GM23248 (cell line): ENCODE results near the gene LDB2. TPM values are rescaled to one million over a fixed set of nuclear protein-coding genes. Genes with fewer than 3 reads are reported as not detected.

Experiments
- DNase-seq: peaks from one replicate; pipeline ENCODE4 v3.0.0-alpha.2; 2015
- H2AFZ ChIP-seq: fragments of 200-600 bp; sonication (generic); 2 replicates; pipeline ENCODE4 v1.6.1; 2016; ENCODE audit warnings: antibody characterized with exemption
- H3F3A ChIP-seq: fragments of 200-600 bp; sonication (generic); 2 replicates; pipeline ENCODE4 v1.6.1; 2016; ENCODE audit warnings: mild to moderate bottlenecking, antibody characterized with exemption, mixed run types; ENCODE audit not compliant: insufficient read depth
- H3K27ac ChIP-seq: fragments of 200-600 bp; sonication (generic); 2 replicates; pipeline ENCODE4 v1.5.1; 2016; ENCODE audit warnings: mild to moderate bottlenecking
- H3K27me3 ChIP-seq: fragments of 200-600 bp; sonication (generic); replicated peaks from 2 replicates; pipeline ENCODE4 v1.6.1; 2016; ENCODE audit warnings: mild to moderate bottlenecking; ENCODE audit not compliant: insufficient read depth
- H3K36me3 ChIP-seq: fragments of 200-600 bp; sonication (generic); 2 replicates; pipeline ENCODE4 v1.6.1; 2016; ENCODE audit warnings: low read depth, mild to moderate bottlenecking
- H3K4me1 ChIP-seq: fragments of 200-600 bp; sonication (generic); 2 replicates; pipeline ENCODE4 v1.6.1; 2016; ENCODE audit warnings: mild to moderate bottlenecking; ENCODE audit not compliant: insufficient read depth
- H3K4me2 ChIP-seq: fragments of 200-600 bp; sonication (generic); one replicate; pipeline ENCODE4 v1.6.1; 2016; ENCODE audit warnings: mild to moderate bottlenecking; ENCODE audit not compliant: unreplicated experiment
- H3K4me3 ChIP-seq: fragments of 200-600 bp; sonication (generic); 2 replicates; pipeline ENCODE4 v1.5.1; 2016; ENCODE audit warnings: mild to moderate bottlenecking
- H3K79me2 ChIP-seq: fragments of 200-600 bp; sonication (generic); 2 replicates; pipeline ENCODE4 v1.6.1; 2016; ENCODE audit warnings: mild to moderate bottlenecking; ENCODE audit not compliant: insufficient read depth
- H3K9ac ChIP-seq: fragments of 200-600 bp; sonication (generic); 2 replicates; pipeline ENCODE4 v1.6.1; 2016; ENCODE audit warnings: mild to moderate bottlenecking
- H3K9me2 ChIP-seq: fragments of 200-600 bp; sonication (generic); 2 replicates; pipeline ENCODE4 v1.6.1; 2016; ENCODE audit warnings: mixed run types, mild to moderate bottlenecking, moderate library complexity; ENCODE audit not compliant: insufficient read depth
- H3K9me3 ChIP-seq: fragments of 200-600 bp; sonication (generic); one replicate; pipeline ENCODE4 v1.6.1; 2017; ENCODE audit warnings: low read depth
- H4K20me1 ChIP-seq: fragments of 200-600 bp; sonication (generic); 2 replicates; pipeline ENCODE4 v1.6.0; 2016; ENCODE audit not compliant: insufficient read depth
- EZH2 ChIP-seq: fragments of 200-600 bp; sonication (generic); IDR thresholded peaks from 2 replicates; pipeline ENCODE4 v1.6.1; 2018; ENCODE audit warnings: antibody characterized with exemption, mild to moderate bottlenecking; ENCODE audit not compliant: insufficient read depth, poor library complexity, severe bottlenecking
- EZH2phosphoT487 ChIP-seq: fragments of 200-600 bp; sonication (generic); IDR thresholded peaks from 2 replicates; pipeline ENCODE4 v1.6.1; 2018; ENCODE audit warnings: antibody characterized with exemption, moderate library complexity, mild to moderate bottlenecking, low read depth; ENCODE audit not compliant: insufficient read depth
- WGBS, 2 experiments: methylation state at CpG; one replicate each; pipeline ENCODE4 v1.1.6; 2015 to 2017; ENCODE audit warnings: low lambda C conversion rate in 2 of 2, low coverage in 1 of 2; ENCODE audit errors: missing lambda C conversion rate in 2 of 2; 5-methylcytosine and 5-hydroxymethylcytosine counted together
- in situ Hi-C: fragments of 300-500 bp; cut with MboI; formaldehyde crosslinking; loops from 2 replicates; pipeline ENCODE4 v1.15.0; 2020
- polyA plus RNA-seq: library from polyadenylated mRNA; unstranded; fragments of >200 nt; fragmentation: Nextera tagmentation; extraction: Ambion mirVana; gene quantifications from 2 replicates; pipeline ENCODE4 v1.2.1, GENCODE V29; 2016
- total RNA-seq: library from RNA; depleted of rRNA; stranded (reverse); fragments of >200 nt; shearing (Covaris generic); gene quantifications from 2 replicates; pipeline ENCODE4 v1.2.3, GENCODE V29; 2014

LDB2 gene
- total and polyA plus RNA-seq, 2 experiments from 2014 or later, result 52.8 to 76.6 TPM

- Histone ChIP-seq H3K9me3 (no peaks in the 10 kb centered on the region), H3K4me2 (peak overlapping the region; percentile 75), H3K36me3 (no peaks in the 10 kb centered on the region), H3K9me2 (no peaks in the 10 kb centered on the region), H3K27me3 (no peaks in the 10 kb centered on the region), H3K4me1 (peaks cover 37% of the 10 kb centered on the region), H3K9ac (no peak overlapping the region), H4K20me1 (no peaks in the 10 kb centered on the region), H3K27ac (peak overlapping the region; percentile 35; the same call in 1 of the 2 replicates), H3F3A (peaks cover 39% of the 10 kb centered on the region), H3K79me2 (peaks cover 15% of the 10 kb centered on the region), H2AFZ (no peak overlapping the region), H3K4me3 (no peak overlapping the region)
- 32 to 47% methylated on average over 3 of the region's 3 CpGs for WGBS, 2 experiments
- no peak for TF ChIP-seq EZH2
- in situ Hi-C loops, result no loop called here
- DNase-seq, result peak; percentile 44
Measured at GRCh38 chr4:16722416-16722815, 176.0 kb downstream of the LDB2 start.

- Histone ChIP-seq H3K4me1 (peaks cover 43% of the 10 kb centered on the region), H3F3A (peaks cover 39% of the 10 kb centered on the region), H3K9me3 (no peaks in the 10 kb centered on the region), H3K4me2 (peak overlapping the region; percentile 75), H3K9ac (peak overlapping the region; percentile 12), H3K9me2 (no peaks in the 10 kb centered on the region), H3K79me2 (peaks cover 15% of the 10 kb centered on the region), H2AFZ (peak overlapping the region; percentile 43; the same call in 1 of the 2 replicates), H3K27me3 (no peaks in the 10 kb centered on the region), H3K27ac (peak overlapping the region; percentile 35), H3K4me3 (peak overlapping the region; percentile 54), H4K20me1 (no peaks in the 10 kb centered on the region), H3K36me3 (no peaks in the 10 kb centered on the region)
- peak; percentile 73 for DNase-seq
- TF ChIP-seq EZH2phosphoT487 (no peak), EZH2 (no peak)
- WGBS, 2 experiments, result 28 to 29% methylated on average over 4 of the region's 4 CpGs
- in situ Hi-C loops, result no loop called here
Measured at GRCh38 chr4:16721613-16722291, 176.7 kb downstream of the LDB2 start.

- 49 to 52% methylated on average over 2 of the region's 2 CpGs for WGBS, 2 experiments
- peaks cover 39% of the 10 kb centered on the region for H3F3A ChIP-seq
- H3K27ac ChIP-seq, result peak overlapping the region; percentile 35; the same call in 1 of the 2 replicates
Measured at GRCh38 chr4:16720761-16721160, 177.7 kb downstream of the LDB2 start.

GRCh38 chr4:16717266-16717970 lies 181.0 kb downstream of the LDB2 start:
- 62% methylated on average over 6 of the region's 6 CpGs for WGBS, 2 experiments
- no peaks in the 10 kb centered on the region for H3K9me2 ChIP-seq
- H3K9me3 ChIP-seq, result no peaks in the 10 kb centered on the region
- in situ Hi-C loops, result no loop called here
- TF ChIP-seq EZH2, result no peak
- no peaks in the 10 kb centered on the region for H4K20me1 ChIP-seq
- no peaks in the 10 kb centered on the region for H3K36me3 ChIP-seq
- peak overlapping the region; percentile 29 for H3K27ac ChIP-seq
- peaks cover 41% of the 10 kb centered on the region for H3K4me1 ChIP-seq
- peak overlapping the region; percentile 43 for H3K4me2 ChIP-seq
- H3F3A ChIP-seq, result peaks cover 44% of the 10 kb centered on the region
- H3K4me3 ChIP-seq, result no peak overlapping the region
- H2AFZ ChIP-seq, result no peak overlapping the region
- DNase-seq, result peak; percentile 64
- no peaks in the 10 kb centered on the region for H3K27me3 ChIP-seq
- peaks cover 24% of the 10 kb centered on the region for H3K79me2 ChIP-seq
- H3K9ac ChIP-seq, result peak overlapping the region; percentile 17; the same call in 1 of the 2 replicates

More at GRCh38 chr4:16720761-16721160, 177.7 kb downstream of the LDB2 start:
- H3K4me2 ChIP-seq, result peak overlapping the region; percentile 75
- H3K4me3 ChIP-seq, result peak overlapping the region; percentile 54
- H4K20me1 ChIP-seq, result no peaks in the 10 kb centered on the region
- no peak for DNase-seq
- TF ChIP-seq EZH2, result no peak
- TF ChIP-seq EZH2phosphoT487, result no peak
- no peaks in the 10 kb centered on the region for H3K36me3 ChIP-seq
- in situ Hi-C loops, result no loop called here
- H3K79me2 ChIP-seq, result peaks cover 9% of the 10 kb centered on the region
- H3K9ac ChIP-seq, result no peak overlapping the region
- no peaks in the 10 kb centered on the region for H3K9me3 ChIP-seq
- H3K9me2 ChIP-seq, result no peaks in the 10 kb centered on the region
- H2AFZ ChIP-seq, result no peak overlapping the region
- no peaks in the 10 kb centered on the region for H3K27me3 ChIP-seq
- H3K4me1 ChIP-seq, result peaks cover 45% of the 10 kb centered on the region
